GM12864 (cell line): ENCODE data around the gene OXGR1.
"Not testable (repeated sequence)": the region's sequence is repeated elsewhere in the genome, so short reads cannot be mapped to it uniquely, and the experiment has no call there.

Experiments used
- DNase-seq: peaks from one replicate; pipeline ENCODE4 v3.0.0-alpha.2; 2011; ENCODE audit warnings: low read depth
- H3K4me3 ChIP-seq: 2 replicates; pipeline ENCODE4 v1.5.1; 2011; ENCODE audit warnings: mild to moderate bottlenecking, low read depth, low read length, control low read depth
- TF ChIP-seq, protein P1 (sequence below): IDR thresholded peaks from 2 replicates; pipeline ENCODE4 v1.5.1; 2011; ENCODE audit warnings: low read depth, mild to moderate bottlenecking, moderate library complexity, low read length, control low read depth, inconsistent platforms; ENCODE audit errors: missing control alignments

OXGR1 gene

GRCh38 chr13:96994017-96994857 is at the start of gene OXGR1:
OXGR1 (minus strand) TSS chr13:96994476; CDS start chr13:96987759, 6,717 bp downstream.
- H3K4me3 ChIP-seq: no peak within 1 kb of the TSS; the same call in 1 of the 2 replicates
- TF ChIP-seq, protein P1, sequence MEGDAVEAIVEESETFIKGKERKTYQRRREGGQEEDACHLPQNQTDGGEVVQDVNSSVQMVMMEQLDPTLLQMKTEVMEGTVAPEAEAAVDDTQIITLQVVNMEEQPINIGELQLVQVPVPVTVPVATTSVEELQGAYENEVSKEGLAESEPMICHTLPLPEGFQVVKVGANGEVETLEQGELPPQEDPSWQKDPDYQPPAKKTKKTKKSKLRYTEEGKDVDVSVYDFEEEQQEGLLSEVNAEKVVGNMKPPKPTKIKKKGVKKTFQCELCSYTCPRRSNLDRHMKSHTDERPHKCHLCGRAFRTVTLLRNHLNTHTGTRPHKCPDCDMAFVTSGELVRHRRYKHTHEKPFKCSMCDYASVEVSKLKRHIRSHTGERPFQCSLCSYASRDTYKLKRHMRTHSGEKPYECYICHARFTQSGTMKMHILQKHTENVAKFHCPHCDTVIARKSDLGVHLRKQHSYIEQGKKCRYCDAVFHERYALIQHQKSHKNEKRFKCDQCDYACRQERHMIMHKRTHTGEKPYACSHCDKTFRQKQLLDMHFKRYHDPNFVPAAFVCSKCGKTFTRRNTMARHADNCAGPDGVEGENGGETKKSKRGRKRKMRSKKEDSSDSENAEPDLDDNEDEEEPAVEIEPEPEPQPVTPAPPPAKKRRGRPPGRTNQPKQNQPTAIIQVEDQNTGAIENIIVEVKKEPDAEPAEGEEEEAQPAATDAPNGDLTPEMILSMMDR: no peak
- DNase-seq: no peak

DNA sequence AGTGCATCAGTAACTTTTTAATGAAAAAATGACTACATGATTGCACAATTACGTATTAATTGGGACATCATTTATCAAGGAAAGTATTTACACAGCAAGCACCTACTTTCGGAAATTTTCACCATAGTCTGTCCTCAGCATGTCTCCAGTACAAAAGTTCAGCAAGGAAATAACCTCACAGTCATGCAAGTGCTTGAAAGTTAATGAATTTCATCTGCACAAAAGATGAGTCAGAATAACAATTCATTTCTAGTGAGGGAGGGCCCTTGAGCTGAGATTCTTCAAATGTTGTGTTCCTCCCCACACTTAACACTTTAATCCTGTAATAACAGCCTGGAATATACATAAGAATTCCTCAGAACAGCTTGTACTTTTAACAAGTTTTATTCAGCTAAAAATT is 49.0 kb upstream of the OXGR1 start:
- no peak for DNase-seq
- TF ChIP-seq, protein P1: no peak
- H3K4me3 ChIP-seq: no peak overlapping the region

GRCh38 chr13:97030705-97031452 is 36.6 kb upstream of the OXGR1 start:
- no peak for DNase-seq
- no peak overlapping the region for H3K4me3 ChIP-seq
- TF ChIP-seq, protein P1: no peak

- TF ChIP-seq, protein P1: peak; percentile 70
- DNase-seq: no peak
Measured at GRCh38 chr13:97028441-97029299, 34.4 kb upstream of the OXGR1 start.

DNA sequence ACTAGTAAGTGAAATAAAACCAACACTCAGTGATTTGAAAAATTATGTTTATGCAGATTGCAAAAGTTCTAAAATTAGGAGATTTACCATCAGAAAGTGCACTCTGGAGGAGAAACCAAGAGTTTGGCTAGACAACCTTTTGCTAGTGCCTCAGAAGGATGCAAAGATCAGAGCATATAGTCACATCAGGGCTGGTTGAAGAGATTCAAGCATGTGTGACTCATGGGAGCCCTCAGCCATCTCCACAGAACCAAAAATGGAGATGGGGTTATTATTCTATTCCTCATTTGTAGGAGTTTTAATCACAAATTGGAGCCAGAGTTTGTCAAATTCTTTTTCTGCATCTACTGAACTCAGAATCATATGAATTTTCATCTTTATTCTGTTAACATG is 32.9 kb upstream of the OXGR1 start:
- TF ChIP-seq, protein P1: no peak
- no peak for DNase-seq
- H3K4me3 ChIP-seq: no peak overlapping the region

More at GRCh38 chr13:97028441-97029299, 34.4 kb upstream of the OXGR1 start:
- H3K4me3 ChIP-seq: no peak overlapping the region

- TF ChIP-seq, protein P1: no peak
- H3K4me3 ChIP-seq: no peak overlapping the region
- DNase-seq: no peak
Measured at GRCh38 chr13:97026531-97027161, 32.4 kb upstream of the OXGR1 start.

DNA sequence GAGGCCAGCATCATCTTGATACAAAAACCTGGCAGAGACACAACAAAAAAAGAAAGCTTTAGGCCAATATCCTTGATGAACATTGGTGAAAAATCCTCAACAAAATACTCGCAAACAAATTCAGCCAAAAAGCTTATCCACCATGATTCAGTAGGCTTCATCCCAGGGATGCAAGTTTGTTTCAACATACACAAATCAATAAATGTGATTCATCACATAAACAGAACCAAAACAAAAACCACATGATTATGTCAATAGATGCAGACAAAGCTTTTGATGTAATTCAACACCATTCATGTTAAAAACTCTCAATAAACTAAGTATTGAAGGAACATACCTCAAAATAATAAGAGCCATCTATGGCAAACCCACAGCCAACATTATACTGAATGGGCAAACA is 29.5 kb upstream of the OXGR1 start:
- DNase-seq, H3K4me3 ChIP-seq: not testable (repeated sequence)
